ENCODE measurements around the gene LRCOL1. TPM values are rescaled to one million over a fixed set of nuclear protein-coding genes. Genes with fewer than 3 reads are reported as not detected.
"Not testable (repeated sequence)": the region's sequence is repeated elsewhere in the genome, so short reads cannot be mapped to it uniquely, and the experiment has no call there.

The LRCOL1 gene
- polyA plus RNA-seq, 5 donors: 0.74 to 2.2 (median 1.3) TPM

GRCh38 chr12:132602572-132603239 lies 7.7 kb downstream of the LRCOL1 start:
- DNase-seq: peak in 1 of 2 donors; percentile 56

- no peak for DNase-seq
These were observed 9.1 kb downstream of the LRCOL1 start for GRCh38 chr12:132601171-132601883.

- peak; percentile 67 to 73 for DNase-seq
These were observed 10.0 kb downstream of the LRCOL1 start for GRCh38 chr12:132600048-132601032.

- DNase-seq: not testable (repeated sequence)
These were observed 10.9 kb downstream of the LRCOL1 start for GRCh38 chr12:132599502-132599901.

GRCh38 chr12:132597333-132598316 lies 12.8 kb downstream of the LRCOL1 start:
- peak; percentile 36 to 68 for DNase-seq

- no peak for DNase-seq
These were observed 14.4 kb downstream of the LRCOL1 start for GRCh38 chr12:132596016-132596415.

GRCh38 chr12:132595183-132595582 lies 15.2 kb downstream of the LRCOL1 start:
- DNase-seq: no peak

- DNase-seq: peak; percentile 88
These were observed 16.4 kb downstream of the LRCOL1 start for GRCh38 chr12:132593938-132594358.

- no peak for DNase-seq
These were observed 16.9 kb downstream of the LRCOL1 start for GRCh38 chr12:132593521-132593920.

- no peak for DNase-seq
These were observed 17.3 kb downstream of the LRCOL1 start for GRCh38 chr12:132593071-132593470.

- DNase-seq: no peak
These were observed 18.0 kb downstream of the LRCOL1 start for GRCh38 chr12:132592282-132592970.

GRCh38 chr12:132591107-132591935 lies 19.1 kb downstream of the LRCOL1 start:
- DNase-seq: no peak

- no peak for DNase-seq
These were observed 21.3 kb downstream of the LRCOL1 start for GRCh38 chr12:132588821-132589669.

- DNase-seq: no peak
These were observed 22.1 kb downstream of the LRCOL1 start for GRCh38 chr12:132588319-132588718.

GRCh38 chr12:132587781-132588180 lies 22.6 kb downstream of the LRCOL1 start:
- DNase-seq: no peak

- DNase-seq: no peak
These were observed 23.5 kb downstream of the LRCOL1 start for GRCh38 chr12:132586929-132587328.

- no peak for DNase-seq
These were observed 25.2 kb downstream of the LRCOL1 start for GRCh38 chr12:132585177-132585576.

- no peak for DNase-seq
These were observed 26.0 kb downstream of the LRCOL1 start for GRCh38 chr12:132584429-132584828.

All from right lung (tissue), 5 donors.